ENCODE measurements around the gene ZC3H13.

- TF ChIP-seq ZNF223 (tag by site-specific recombination; IDR thresholded peaks at IDR 0.05) (no peak), PATZ1 (tag by site-specific recombination; IDR thresholded peaks at IDR 0.05) (no peak)
- TF ChIP-seq, protein P1, sequence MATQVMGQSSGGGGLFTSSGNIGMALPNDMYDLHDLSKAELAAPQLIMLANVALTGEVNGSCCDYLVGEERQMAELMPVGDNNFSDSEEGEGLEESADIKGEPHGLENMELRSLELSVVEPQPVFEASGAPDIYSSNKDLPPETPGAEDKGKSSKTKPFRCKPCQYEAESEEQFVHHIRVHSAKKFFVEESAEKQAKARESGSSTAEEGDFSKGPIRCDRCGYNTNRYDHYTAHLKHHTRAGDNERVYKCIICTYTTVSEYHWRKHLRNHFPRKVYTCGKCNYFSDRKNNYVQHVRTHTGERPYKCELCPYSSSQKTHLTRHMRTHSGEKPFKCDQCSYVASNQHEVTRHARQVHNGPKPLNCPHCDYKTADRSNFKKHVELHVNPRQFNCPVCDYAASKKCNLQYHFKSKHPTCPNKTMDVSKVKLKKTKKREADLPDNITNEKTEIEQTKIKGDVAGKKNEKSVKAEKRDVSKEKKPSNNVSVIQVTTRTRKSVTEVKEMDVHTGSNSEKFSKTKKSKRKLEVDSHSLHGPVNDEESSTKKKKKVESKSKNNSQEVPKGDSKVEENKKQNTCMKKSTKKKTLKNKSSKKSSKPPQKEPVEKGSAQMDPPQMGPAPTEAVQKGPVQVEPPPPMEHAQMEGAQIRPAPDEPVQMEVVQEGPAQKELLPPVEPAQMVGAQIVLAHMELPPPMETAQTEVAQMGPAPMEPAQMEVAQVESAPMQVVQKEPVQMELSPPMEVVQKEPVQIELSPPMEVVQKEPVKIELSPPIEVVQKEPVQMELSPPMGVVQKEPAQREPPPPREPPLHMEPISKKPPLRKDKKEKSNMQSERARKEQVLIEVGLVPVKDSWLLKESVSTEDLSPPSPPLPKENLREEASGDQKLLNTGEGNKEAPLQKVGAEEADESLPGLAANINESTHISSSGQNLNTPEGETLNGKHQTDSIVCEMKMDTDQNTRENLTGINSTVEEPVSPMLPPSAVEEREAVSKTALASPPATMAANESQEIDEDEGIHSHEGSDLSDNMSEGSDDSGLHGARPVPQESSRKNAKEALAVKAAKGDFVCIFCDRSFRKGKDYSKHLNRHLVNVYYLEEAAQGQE (tag by site-specific recombination; IDR thresholded peaks at IDR 0.05) = no peak
Observed at GRCh38 chr13:45917019-45917418, 135.5 kb downstream of the ZC3H13 start.
